BLaER1 treated with 17β-estradiol and CSF1 and Interleukin-3, amounts not matched to agents 10 nM and 100 nM (cell line): ENCODE measurements around the gene FILIP1L.

ENCODE experiments used
- H3K27ac ChIP-seq, 11 experiments: shearing (Covaris generic); formaldehyde crosslinking; 2 replicates each; pipeline ENCODE4 v1.8.1; 2022
- H3K27me3 ChIP-seq, 11 experiments: shearing (Covaris generic); formaldehyde crosslinking; 2 replicates each; pipeline ENCODE4 v1.8.1; 2022
- H3K36me3 ChIP-seq, 11 experiments: shearing (Covaris generic); formaldehyde crosslinking; 2 replicates each; pipeline ENCODE4 v1.8.1; 2022
- H3K4me1 ChIP-seq, 10 experiments: shearing (Covaris generic); formaldehyde crosslinking; 2 replicates each; pipeline ENCODE4 v1.8.1; 2022
- H3K4me2 ChIP-seq, 11 experiments: shearing (Covaris generic); formaldehyde crosslinking; 2 replicates each; pipeline ENCODE4 v1.8.1; 2022
- H3K4me3 ChIP-seq, 10 experiments: shearing (Covaris generic); formaldehyde crosslinking; 2 replicates each; pipeline ENCODE4 v1.8.1; 2022
- H3K9ac ChIP-seq, 11 experiments: shearing (Covaris generic); formaldehyde crosslinking; 2 replicates each; pipeline ENCODE4 v1.8.1; 2022
- H3K9me3 ChIP-seq, 11 experiments: shearing (Covaris generic); formaldehyde crosslinking; replicated peaks in 1 of 11; 2 replicates each; pipeline ENCODE4 v1.8.1; 2022
- H4K20me1 ChIP-seq, 11 experiments: shearing (Covaris generic); formaldehyde crosslinking; 2 replicates each; pipeline ENCODE4 v1.8.1; 2022
- Cebpa-rat ChIP-seq, 11 experiments: shearing (Covaris generic); IDR thresholded peaks; 2 replicates each; pipeline ENCODE4 v1.8.1; 2022

FILIP1L gene

GRCh38 chr3:100040451-100041225, 73.7 kb downstream of the FILIP1L start:
- H4K20me1 ChIP-seq: peaks cover 0 to 1% (median 0%) of the 10 kb centered on the region in 11 experiments; a peak in 1 of 22 replicates
- H3K9ac ChIP-seq: no peak overlapping the region
- no peaks in the 10 kb centered on the region for H3K36me3 ChIP-seq
- no peak for TF ChIP-seq Cebpa-rat (IDR thresholded peaks at IDR 0.05)
- peaks cover 19 to 30% (median 25%) of the 10 kb centered on the region in 10 experiments for H3K4me1 ChIP-seq
- no peak overlapping the region for H3K27ac ChIP-seq
- H3K4me3 ChIP-seq: no peak overlapping the region
- no peaks in the 10 kb centered on the region for H3K9me3 ChIP-seq
- H3K27me3 ChIP-seq: no peaks in the 10 kb centered on the region
- H3K4me2 ChIP-seq: no peak overlapping the region

GRCh38 chr3:100039075-100039474, 75.2 kb downstream of the FILIP1L start:
- no peaks in the 10 kb centered on the region for H3K36me3 ChIP-seq
- TF ChIP-seq Cebpa-rat (IDR thresholded peaks at IDR 0.05): no peak
- H3K27ac ChIP-seq: no peak overlapping the region
- no peaks in the 10 kb centered on the region for H3K9me3 ChIP-seq
- no peak overlapping the region for H3K4me2 ChIP-seq
- H3K27me3 ChIP-seq: no peaks in the 10 kb centered on the region
- no peaks in the 10 kb centered on the region for H4K20me1 ChIP-seq
- H3K4me1 ChIP-seq: peaks cover 4 to 15% (median 10%) of the 10 kb centered on the region in 10 experiments
- H3K9ac ChIP-seq: no peak overlapping the region
- no peak overlapping the region for H3K4me3 ChIP-seq

- no peaks in the 10 kb centered on the region for H3K9me3 ChIP-seq
- H3K4me3 ChIP-seq: no peak overlapping the region
- no peak overlapping the region for H3K9ac ChIP-seq
- H3K27ac ChIP-seq: no peak overlapping the region
- no peak for TF ChIP-seq Cebpa-rat (IDR thresholded peaks at IDR 0.05)
- no peaks in the 10 kb centered on the region for H3K27me3 ChIP-seq
- no peaks in the 10 kb centered on the region for H4K20me1 ChIP-seq
- 0 out of 22 replicates have a peak, but pooled peaks cover 0 to 6% (median 0%) of the 10 kb centered on the region in 11 experiments for H3K36me3 ChIP-seq
- H3K4me2 ChIP-seq: no peak overlapping the region
- no peaks in the 10 kb centered on the region for H3K4me1 ChIP-seq
These were observed 80.3 kb downstream of the FILIP1L start for GRCh38 chr3:100033903-100034471.

GRCh38 chr3:100033184-100033583, 81.1 kb downstream of the FILIP1L start:
- no peaks in the 10 kb centered on the region for H3K4me1 ChIP-seq
- no peaks in the 10 kb centered on the region for H3K27me3 ChIP-seq
- 0 out of 22 replicates have a peak, but pooled peaks cover 0 to 7% (median 0%) of the 10 kb centered on the region in 11 experiments for H3K36me3 ChIP-seq
- H3K9me3 ChIP-seq: no peaks in the 10 kb centered on the region
- H4K20me1 ChIP-seq: no peaks in the 10 kb centered on the region
- H3K4me2 ChIP-seq: no peak overlapping the region
- TF ChIP-seq Cebpa-rat (IDR thresholded peaks at IDR 0.05): no peak
- H3K9ac ChIP-seq: no peak overlapping the region
- no peak overlapping the region for H3K27ac ChIP-seq
- no peak overlapping the region for H3K4me3 ChIP-seq

DNA sequence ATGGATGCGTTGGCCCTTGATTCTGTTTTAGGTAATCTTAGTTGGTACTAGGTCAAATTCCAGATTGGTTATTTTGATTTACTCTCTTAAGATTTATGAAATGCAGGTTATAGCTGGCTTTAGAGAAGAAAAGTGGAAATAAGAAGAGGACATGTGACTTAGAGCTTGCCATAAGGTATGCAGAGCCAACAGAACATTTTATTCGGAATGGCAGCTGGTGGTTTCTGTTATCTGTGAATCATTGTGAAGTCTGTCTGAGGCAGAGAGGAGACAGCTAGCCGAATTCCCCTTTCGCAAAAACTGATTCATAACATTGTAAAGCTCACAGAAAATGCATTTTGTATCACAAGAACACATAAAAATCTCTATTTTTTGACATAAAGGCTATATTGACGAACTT, 82.1 kb downstream of the FILIP1L start:
- Histone ChIP-seq H3K4me2 (no peak overlapping the region), H3K9me3 (no peaks in the 10 kb centered on the region), H3K4me3 (no peak overlapping the region), H3K27me3 (no peaks in the 10 kb centered on the region), H3K36me3 (0 out of 22 replicates have a peak, but pooled peaks cover 0 to 17% (median 0%) of the 10 kb centered on the region in 11 experiments), H3K9ac (no peak overlapping the region), H4K20me1 (no peaks in the 10 kb centered on the region), H3K4me1 (peaks cover 0 to 4% (median 3%) of the 10 kb centered on the region in 10 experiments; a peak in 10 of 20 replicates), H3K27ac (no peak overlapping the region)
- no peak for TF ChIP-seq Cebpa-rat (IDR thresholded peaks at IDR 0.05)

GRCh38 chr3:100030914-100031425, 83.3 kb downstream of the FILIP1L start:
- H3K9ac ChIP-seq: no peak overlapping the region
- no peak for TF ChIP-seq Cebpa-rat (IDR thresholded peaks at IDR 0.05)
- H3K4me2 ChIP-seq: no peak overlapping the region
- no peaks in the 10 kb centered on the region for H4K20me1 ChIP-seq
- H3K4me3 ChIP-seq: no peak overlapping the region
- H3K9me3 ChIP-seq: no peaks in the 10 kb centered on the region
- H3K4me1 ChIP-seq: peaks cover 0 to 15% (median 10%) of the 10 kb centered on the region in 10 experiments; a peak in 12 of 20 replicates
- peaks cover 0 to 26% (median 0%) of the 10 kb centered on the region in 11 experiments; a peak in 1 of 22 replicates for H3K36me3 ChIP-seq
- H3K27me3 ChIP-seq: no peaks in the 10 kb centered on the region
- H3K27ac ChIP-seq: no peak overlapping the region

- Histone ChIP-seq H3K4me1 (peaks cover 0 to 15% (median 10%) of the 10 kb centered on the region in 10 experiments; a peak in 12 of 20 replicates), H4K20me1 (no peaks in the 10 kb centered on the region), H3K27ac (no peak overlapping the region), H3K9ac (no peak overlapping the region), H3K4me3 (no peak overlapping the region), H3K36me3 (peaks cover 0 to 26% (median 0%) of the 10 kb centered on the region in 11 experiments; a peak in 2 of 22 replicates), H3K4me2 (no peak overlapping the region), H3K9me3 (no peaks in the 10 kb centered on the region), H3K27me3 (no peaks in the 10 kb centered on the region)
- TF ChIP-seq Cebpa-rat (IDR thresholded peaks at IDR 0.05): no peak
These were observed 84.0 kb downstream of the FILIP1L start for GRCh38 chr3:100030346-100030745.

GRCh38 chr3:100029689-100030088, 84.6 kb downstream of the FILIP1L start:
- TF ChIP-seq Cebpa-rat (IDR thresholded peaks at IDR 0.05): no peak
- H4K20me1 ChIP-seq: no peaks in the 10 kb centered on the region
- H3K36me3 ChIP-seq: peaks cover 0 to 26% (median 0%) of the 10 kb centered on the region in 11 experiments; a peak in 2 of 22 replicates
- no peaks in the 10 kb centered on the region for H3K27me3 ChIP-seq
- no peak overlapping the region for H3K4me2 ChIP-seq
- H3K4me1 ChIP-seq: peaks cover 0 to 15% (median 10%) of the 10 kb centered on the region in 10 experiments; a peak in 12 of 20 replicates
- H3K27ac ChIP-seq: no peak overlapping the region
- H3K9me3 ChIP-seq: no peaks in the 10 kb centered on the region
- H3K4me3 ChIP-seq: no peak overlapping the region
- no peak overlapping the region for H3K9ac ChIP-seq

DNA sequence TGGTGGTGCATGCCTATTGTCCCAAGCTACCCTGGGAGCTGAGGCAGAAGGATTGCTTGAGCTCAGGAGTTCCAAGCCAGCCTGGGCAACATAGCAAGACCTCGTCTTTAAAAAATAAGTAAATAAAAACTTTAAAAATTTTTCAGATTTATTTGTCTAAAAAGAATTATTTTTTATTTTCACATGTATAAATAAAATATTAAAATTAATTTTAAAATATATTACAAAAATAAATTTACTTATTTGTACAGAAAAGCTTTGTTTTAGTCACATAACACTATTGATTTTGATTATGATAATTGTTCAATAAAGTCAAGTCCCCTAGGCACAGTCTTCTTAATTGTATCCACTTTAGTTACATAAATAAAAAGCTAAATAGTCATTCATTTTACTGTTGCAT, 85.2 kb downstream of the FILIP1L start:
- Histone ChIP-seq H4K20me1 (no peaks in the 10 kb centered on the region), H3K36me3 (peaks cover 0 to 26% (median 0%) of the 10 kb centered on the region in 11 experiments; a peak in 2 of 22 replicates), H3K27ac (no peak overlapping the region), H3K4me2 (no peak overlapping the region), H3K9ac (no peak overlapping the region), H3K9me3 (no peaks in the 10 kb centered on the region), H3K4me1 (peaks cover 0 to 15% (median 10%) of the 10 kb centered on the region in 10 experiments; a peak in 12 of 20 replicates), H3K4me3 (no peak overlapping the region), H3K27me3 (no peaks in the 10 kb centered on the region)
- no peak for TF ChIP-seq Cebpa-rat (IDR thresholded peaks at IDR 0.05)
